H7 (cell line): ENCODE data around the gene TMEM11. TPM values are rescaled to one million over a fixed set of nuclear protein-coding genes. Genes with fewer than 3 reads are reported as not detected.

ENCODE experiments used
- DNase-seq: peaks from one replicate; pipeline ENCODE4 v3.0.0; 2012
- H3K27me3 ChIP-seq: 2 replicates; pipeline ENCODE4 v1.6.0; 2011; ENCODE audit warnings: mild to moderate bottlenecking, low read length; ENCODE audit not compliant: control insufficient read depth, insufficient read depth
- H3K36me3 ChIP-seq: replicated peaks from 2 replicates; pipeline ENCODE4 v1.5.1; 2011; ENCODE audit warnings: low read length; ENCODE audit not compliant: control insufficient read depth, insufficient read depth
- H3K4me3 ChIP-seq: 2 replicates; pipeline ENCODE4 v1.5.1; 2011; ENCODE audit warnings: low read depth, mild to moderate bottlenecking, control low read depth, low read length, moderate library complexity; ENCODE audit not compliant: insufficient read depth
- total RNA-seq: library from RNA; depleted of rRNA; stranded (reverse); fragments of >200 nt; shearing (Covaris generic); gene quantifications from 2 replicates; pipeline ENCODE4 v1.2.3, GENCODE V29; 2014

TMEM11 gene
- total RNA-seq, 1 experiment from 2014 or later = 26.1 TPM

DNA sequence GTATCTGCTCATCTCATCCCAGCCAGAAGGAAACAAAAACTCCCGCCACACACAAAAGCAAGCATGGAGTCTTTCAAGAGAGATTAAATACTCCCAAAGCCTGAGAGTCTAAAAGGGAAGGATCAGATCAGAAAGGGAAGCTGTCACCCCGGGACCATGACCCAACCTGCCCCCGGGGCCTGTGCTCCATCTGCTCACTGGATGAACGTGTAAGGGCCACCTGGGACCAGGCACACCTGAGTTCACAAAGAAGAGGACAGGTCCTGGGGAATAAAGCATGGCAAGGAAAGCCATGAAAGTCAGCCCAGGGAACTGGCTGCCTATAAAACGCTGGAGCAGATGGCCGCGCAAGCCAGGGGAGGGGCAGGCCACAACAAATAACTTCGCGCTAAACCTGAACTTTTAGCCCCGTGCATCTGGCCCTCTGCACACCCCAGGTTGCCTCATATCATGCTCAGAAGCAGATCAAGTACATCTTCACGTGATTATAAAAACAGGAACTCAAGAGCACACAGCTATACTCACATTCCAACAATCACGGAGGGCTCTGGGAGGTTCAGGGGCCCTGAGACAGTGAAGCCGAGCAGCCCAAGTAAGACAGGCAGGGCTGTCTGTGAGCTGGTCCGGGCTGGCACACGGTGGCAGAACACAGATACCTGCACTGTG lies 3.4 kb downstream of the TMEM11 start:
- peak; percentile 16 for DNase-seq
- H3K36me3 ChIP-seq = peaks cover 9% of the 10 kb centered on the region
- H3K27me3 ChIP-seq = no peaks in the 10 kb centered on the region
- no peak overlapping the region for H3K4me3 ChIP-seq

DNA sequence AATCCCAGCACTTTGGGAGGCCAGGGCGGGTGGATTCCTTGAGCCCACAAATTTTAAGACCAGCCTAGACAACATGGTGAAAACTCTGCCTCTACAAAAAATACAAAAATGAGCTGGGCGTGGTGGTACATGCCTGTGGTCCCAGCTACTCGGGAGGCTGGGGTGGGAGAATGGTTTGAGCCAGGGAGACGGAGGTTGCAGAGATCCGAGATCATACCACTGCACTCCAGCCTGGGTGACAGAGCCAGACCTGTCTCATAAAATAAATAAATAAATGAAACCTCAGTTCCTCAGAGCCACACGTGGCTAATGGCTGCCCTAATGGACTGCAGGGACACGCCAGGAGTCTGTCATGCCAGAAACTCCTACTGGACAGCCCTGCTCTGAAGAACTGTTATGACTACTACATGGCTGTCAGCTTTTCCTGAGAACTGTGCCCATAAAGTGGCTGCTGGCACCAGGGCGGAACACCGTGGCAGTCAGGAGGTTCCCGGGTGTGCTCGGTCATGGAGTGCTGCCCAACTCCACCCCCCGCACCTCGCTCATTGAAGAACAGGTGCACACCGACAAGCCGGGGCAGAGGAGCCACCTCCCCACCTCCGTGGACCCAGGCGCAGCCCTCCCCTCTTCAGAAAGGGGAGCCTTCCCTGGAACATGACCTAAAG lies 4.3 kb downstream of the TMEM11 start:
- DNase-seq = no peak
- Histone ChIP-seq H3K4me3 (no peak overlapping the region), H3K27me3 (no peaks in the 10 kb centered on the region), H3K36me3 (peaks cover 9% of the 10 kb centered on the region)

DNA sequence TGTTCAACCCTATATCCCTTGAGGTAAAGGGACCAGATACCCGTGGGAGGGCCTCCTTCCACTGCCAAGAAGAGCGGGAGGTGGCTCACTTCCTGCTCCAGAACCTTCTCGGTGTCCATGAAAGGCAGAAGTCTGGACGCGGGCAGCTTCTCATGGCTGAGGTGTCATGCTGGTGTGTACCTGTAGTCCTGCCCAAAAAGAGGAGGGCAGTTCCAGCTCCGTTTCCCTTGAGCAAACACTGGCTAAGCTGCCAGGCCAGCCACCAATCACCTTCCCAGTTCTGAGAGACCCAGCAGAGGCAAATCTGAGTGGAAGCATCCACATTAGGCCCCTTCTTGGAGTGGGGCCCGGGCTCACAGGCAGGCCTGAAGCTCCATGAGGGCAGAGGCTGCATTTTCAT lies 5.6 kb downstream of the TMEM11 start:
- no peaks in the 10 kb centered on the region for H3K27me3 ChIP-seq
- DNase-seq = no peak
- no peak overlapping the region for H3K4me3 ChIP-seq
- H3K36me3 ChIP-seq = peaks cover 9% of the 10 kb centered on the region

DNA sequence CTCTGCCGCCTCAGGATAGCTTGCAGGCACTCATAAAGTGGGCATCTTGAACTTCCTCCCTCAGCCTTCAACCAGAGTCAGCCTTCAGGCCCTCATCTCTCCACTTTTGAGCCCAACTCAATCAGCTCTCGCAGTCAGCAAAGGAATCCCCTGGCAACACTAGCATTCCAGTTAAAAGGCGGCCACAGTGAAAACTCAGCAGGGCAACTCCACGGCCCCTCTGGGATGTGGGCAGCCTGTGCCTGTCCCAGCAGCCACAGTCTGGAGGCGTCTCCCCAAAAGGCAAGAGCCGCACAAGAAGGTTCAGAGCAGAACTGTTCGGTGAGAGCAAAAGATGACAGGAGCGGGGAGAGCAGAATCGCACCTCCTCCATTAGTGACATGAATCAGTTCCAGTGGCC lies 9.0 kb downstream of the TMEM11 start:
- no peak for DNase-seq
- Histone ChIP-seq H3K27me3 (no peaks in the 10 kb centered on the region), H3K4me3 (no peak overlapping the region), H3K36me3 (peaks cover 3% of the 10 kb centered on the region)

DNA sequence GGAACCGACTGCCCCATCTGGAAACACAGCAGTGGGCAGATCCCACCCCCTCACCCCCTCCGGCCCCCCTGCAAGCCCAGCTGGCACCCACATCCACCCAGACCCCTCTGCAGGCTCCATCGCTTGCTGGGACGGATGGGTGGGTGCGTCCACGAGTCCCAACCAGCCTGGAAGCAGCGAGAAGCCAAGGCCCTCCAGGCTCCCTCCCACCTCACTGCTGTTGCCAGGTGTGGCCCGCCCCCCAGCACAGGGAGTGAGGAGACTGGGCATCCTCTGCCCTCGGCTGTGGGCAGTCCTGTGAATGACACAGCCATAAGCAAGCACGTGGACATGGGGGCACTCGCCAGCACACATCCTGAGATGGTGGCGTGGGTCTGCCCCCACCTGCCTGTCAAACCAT lies 11.4 kb downstream of the TMEM11 start:
- H3K27me3 ChIP-seq = no peaks in the 10 kb centered on the region
- H3K36me3 ChIP-seq = peaks cover 6% of the 10 kb centered on the region
- peak; percentile 60 for DNase-seq
- no peak overlapping the region for H3K4me3 ChIP-seq

DNA sequence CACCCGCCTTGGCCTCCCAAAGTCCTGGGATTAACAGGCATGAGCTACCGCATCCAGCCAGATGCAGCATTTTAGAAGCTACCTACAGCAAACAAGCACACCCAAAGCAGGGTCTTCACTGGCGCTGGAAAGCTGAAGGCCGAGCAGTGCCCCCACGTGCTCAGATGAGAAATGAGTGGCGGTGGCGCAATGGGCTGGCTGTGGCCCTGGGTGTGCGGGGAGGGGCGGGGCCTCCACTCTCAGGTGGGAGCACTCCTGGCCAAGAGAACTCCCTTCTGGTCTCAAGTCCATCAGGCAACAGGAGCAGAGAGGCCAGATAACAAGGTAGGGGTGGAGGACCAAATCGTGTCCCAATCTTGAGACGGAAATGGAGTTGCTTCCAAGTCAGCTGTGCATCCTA lies 12.1 kb downstream of the TMEM11 start:
- Histone ChIP-seq H3K4me3 (no peak overlapping the region), H3K36me3 (peaks cover 10% of the 10 kb centered on the region), H3K27me3 (no peaks in the 10 kb centered on the region)
- DNase-seq = peak; percentile 67

DNA sequence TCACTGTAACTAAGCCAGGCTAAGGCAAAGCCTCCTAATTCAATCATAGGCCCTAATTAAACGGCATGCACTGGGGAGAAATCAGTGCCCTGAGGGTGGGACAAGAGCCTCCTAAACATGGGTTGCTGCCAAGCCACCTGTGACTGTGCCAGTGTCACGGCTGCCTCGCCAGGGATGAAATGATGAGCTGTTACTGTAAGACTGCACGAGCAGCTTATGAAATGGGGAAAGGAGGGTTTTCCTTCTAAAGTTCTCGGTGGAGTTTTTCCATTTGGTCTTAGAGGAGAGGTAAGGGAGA lies 12.7 kb downstream of the TMEM11 start:
- Histone ChIP-seq H3K36me3 (peaks cover 10% of the 10 kb centered on the region), H3K27me3 (no peaks in the 10 kb centered on the region), H3K4me3 (no peak overlapping the region)
- no peak for DNase-seq

DNA sequence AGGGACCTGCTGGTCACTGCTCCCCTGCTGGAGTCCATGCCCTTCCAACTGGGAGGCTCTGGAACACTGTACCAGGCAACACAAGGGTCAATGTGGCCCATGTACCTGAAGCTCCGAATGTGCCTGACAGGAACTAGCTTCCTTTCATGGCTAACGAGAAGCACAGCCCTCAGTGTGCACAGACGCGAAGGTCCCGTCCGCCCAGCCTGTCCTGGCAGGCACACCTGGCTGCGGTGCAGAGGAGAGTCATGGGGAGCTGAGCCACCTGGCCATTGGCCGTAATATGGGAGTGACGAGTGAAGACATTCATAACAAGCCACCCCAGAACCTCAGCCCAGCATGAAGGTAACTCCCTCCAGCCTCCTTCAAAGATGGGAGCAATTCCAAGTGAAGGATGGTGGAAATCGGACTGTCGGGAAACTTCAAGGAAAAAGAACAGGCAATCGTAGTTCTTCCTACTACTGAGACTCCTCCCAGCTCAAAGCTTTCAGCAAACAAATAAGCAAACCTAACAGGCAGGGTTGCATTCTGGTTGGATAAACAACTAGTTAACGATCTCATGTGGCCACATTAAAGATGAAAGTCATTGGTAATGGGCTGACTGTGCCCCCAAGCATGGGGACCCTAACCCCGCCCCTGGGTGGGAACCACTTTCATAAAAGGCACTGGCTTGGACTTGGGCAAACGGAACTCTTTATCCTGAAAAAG lies 13.2 kb downstream of the TMEM11 start:
- H3K36me3 ChIP-seq = peaks cover 10% of the 10 kb centered on the region
- no peak for DNase-seq
- H3K27me3 ChIP-seq = no peaks in the 10 kb centered on the region
- H3K4me3 ChIP-seq = no peak overlapping the region

DNA sequence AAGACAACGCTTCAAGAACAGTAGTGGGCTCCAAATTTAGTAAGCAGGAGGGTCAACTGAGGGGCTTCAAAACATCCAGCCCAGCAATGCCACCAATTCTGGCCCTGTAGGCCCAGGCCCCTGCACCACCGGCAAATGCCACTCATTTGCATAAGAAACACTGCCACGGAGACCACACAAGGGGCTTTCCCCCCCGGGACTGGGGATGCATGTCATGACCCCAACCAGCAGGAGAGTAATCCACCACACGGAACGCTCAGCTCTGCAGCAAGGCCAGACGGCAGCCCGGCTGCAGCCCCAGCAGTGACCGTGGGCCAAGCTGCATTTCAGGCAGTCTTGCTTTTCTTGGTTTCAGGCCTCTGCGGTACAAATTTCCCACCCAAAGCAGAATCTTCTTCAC lies 14.1 kb downstream of the TMEM11 start:
- no peaks in the 10 kb centered on the region for H3K27me3 ChIP-seq
- H3K4me3 ChIP-seq = no peak overlapping the region
- peaks cover 10% of the 10 kb centered on the region for H3K36me3 ChIP-seq
- peak; percentile 91 for DNase-seq

DNA sequence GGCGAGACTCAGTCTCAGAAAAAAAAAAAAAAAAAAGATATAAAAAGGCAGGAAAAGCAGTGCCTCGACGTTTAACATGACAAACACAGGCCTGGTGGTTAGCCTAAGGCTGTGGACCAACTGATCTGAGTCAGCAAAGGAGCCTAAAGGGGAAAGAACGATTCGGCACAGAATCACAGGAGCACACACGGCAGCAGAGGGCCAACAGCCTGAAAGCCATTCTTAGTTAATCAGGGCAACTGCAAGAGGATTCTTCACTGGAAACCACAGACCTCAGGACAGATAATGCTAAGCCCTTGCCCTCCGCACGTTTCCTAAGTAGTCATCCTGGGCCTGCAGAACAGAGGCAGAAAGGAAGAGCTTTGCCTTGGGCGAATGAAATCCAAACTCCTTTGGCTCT lies 14.7 kb downstream of the TMEM11 start:
- no peak overlapping the region for H3K4me3 ChIP-seq
- peak; percentile 80 for DNase-seq

DNA sequence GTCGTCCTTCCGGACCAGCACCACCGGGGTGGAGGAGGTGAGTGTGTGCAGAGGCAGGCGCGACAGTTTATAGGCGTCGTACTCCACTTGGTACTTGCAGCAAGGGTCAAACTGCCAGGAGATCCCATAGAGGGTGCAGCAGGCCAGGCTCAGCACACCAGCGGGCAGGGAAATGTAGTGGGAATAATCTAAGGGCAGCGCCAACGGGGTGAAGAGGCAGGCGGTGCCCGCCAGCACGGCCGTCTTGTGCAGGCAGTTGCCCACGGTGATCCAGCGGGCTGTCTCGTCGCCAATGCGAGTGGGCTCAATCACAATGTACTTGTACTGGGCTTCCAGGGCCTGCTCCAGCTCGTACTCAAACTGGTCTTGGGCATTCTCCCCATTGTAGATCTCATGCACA lies 15.6 kb downstream of the TMEM11 start:
- peaks cover 10% of the 10 kb centered on the region for H3K36me3 ChIP-seq
- no peak overlapping the region for H3K4me3 ChIP-seq
- no peak for DNase-seq
- H3K27me3 ChIP-seq = no peaks in the 10 kb centered on the region

More for the DNA sequence above, 14.7 kb downstream of the TMEM11 start:
- Histone ChIP-seq H3K27me3 (no peaks in the 10 kb centered on the region), H3K36me3 (peaks cover 10% of the 10 kb centered on the region)

DNA sequence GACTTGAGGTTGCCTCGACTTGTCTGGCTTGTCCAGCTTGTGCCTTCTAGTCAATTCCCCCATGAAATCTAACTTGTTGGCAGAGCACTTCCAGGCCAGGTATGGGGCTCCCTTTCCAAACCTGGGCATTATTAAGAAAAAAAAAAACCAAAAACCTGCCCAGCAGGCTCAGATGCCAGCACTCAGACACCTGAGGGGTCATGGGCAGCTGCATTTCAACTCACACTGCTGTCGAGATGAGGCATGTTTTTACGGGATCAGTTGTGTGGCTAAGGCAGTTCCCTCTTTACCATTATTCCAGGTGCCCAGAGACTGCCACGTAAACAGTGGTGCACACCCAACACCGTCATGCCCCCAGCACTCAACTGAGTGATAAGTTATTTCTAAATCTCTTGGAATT lies 17.8 kb downstream of the TMEM11 start:
- Histone ChIP-seq H3K36me3 (peaks cover 10% of the 10 kb centered on the region), H3K27me3 (no peaks in the 10 kb centered on the region), H3K4me3 (no peak overlapping the region)
- no peak for DNase-seq

DNA sequence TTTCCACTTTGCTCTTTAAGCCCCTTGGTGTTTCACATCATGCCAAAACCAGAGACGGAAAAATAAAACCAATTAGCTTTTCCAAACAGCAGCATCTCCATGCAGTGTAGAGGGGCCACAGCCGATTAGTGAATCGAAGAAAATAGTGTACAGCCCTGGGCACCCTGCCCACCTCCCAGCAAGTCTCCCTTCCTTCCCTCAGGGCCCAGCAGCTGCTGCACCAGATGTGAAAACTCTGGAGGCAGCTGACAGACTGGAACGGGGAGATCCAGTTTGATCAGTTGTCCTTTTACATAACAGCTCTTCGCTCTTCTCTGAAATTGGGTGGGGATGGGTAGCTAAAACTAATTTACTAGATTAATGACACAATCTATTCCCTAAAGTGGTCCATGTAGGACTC lies 19.3 kb downstream of the TMEM11 start:
- H3K4me3 ChIP-seq = no peak overlapping the region
- no peaks in the 10 kb centered on the region for H3K27me3 ChIP-seq
- DNase-seq = no peak
- peaks cover 10% of the 10 kb centered on the region for H3K36me3 ChIP-seq

DNA sequence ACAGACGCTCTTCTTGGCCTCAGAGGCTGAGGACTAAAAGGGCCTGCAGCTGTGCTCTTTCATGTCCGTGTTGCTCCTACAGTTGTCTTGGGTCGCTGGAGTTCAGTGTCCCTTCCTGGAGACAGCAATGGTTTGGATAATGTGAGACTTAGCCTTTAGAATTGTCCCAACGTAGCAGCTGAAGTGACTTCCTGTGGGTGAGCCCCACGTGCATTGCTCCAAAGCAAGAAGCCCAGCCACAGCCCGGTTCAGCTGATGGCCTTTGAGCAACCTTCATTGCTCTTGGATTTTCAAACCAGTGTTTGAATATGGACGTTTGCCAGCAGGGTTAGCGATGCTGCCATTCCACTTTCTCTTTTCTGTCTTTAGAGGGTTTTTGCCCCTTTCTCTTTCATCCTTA lies 19.7 kb downstream of the TMEM11 start:
- no peak for DNase-seq
- Histone ChIP-seq H3K27me3 (no peaks in the 10 kb centered on the region), H3K4me3 (no peak overlapping the region), H3K36me3 (peaks cover 10% of the 10 kb centered on the region)

DNA sequence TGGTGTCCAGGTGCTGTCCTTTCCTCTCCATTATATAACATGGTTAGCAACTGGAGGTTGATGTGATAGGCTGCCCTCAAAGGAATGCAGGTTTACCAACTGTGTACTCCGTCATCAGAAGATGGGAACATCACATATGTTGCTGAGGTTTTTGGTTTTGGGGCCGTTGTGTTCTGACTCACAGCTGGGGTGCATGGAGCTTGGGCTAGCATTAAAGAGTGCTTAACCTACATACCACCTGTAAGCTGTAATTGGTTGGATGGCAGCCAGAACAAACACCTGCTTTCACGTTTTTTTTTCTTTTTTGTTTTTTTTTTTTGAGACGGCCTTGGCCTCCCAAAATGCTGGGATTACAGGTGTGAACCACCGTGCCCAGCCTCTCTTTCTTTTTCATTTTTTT lies 20.9 kb downstream of the TMEM11 start:
- no peak overlapping the region for H3K4me3 ChIP-seq
- no peaks in the 10 kb centered on the region for H3K27me3 ChIP-seq
- DNase-seq = no peak
- peaks cover 6% of the 10 kb centered on the region for H3K36me3 ChIP-seq
